ENCODE data around the gene NAA25. TPM values are rescaled to one million over a fixed set of nuclear protein-coding genes. Genes with fewer than 3 reads are reported as not detected.
"Not testable (repeated sequence)": the region's sequence is repeated elsewhere in the genome, so short reads cannot be mapped to it uniquely, and the experiment has no call there.

NAA25 gene
- total RNA-seq, 1 donor from 2014 or later, result 37.6 TPM

- peak; percentile 54 for DNase-seq
Measured at GRCh38 chr12:112116232-112117060, 7.9 kb upstream of the NAA25 start.

GRCh38 chr12:112115259-112116045, 6.9 kb upstream of the NAA25 start:
- DNase-seq, result no peak

- DNase-seq, result no peak
Measured at GRCh38 chr12:112112409-112113133, 4.0 kb upstream of the NAA25 start.

DNA sequence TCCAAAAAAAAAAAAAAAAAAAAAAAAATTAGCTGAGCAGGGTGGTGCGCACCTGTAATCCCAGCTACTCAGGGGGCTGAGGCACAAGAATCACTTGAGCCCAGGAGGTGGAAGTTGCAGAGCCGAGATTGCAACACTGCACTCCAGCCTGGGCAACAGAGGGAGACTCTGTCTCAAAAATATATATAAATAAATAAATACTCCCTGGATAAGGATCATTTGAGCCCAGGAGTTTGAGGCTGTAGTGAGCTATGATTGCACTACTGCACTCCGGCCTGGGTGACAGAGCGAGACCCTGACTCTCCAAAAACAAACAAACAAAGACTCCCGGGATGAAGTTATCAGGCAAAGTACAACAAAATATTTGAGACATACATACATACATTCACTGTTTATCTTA, 3.3 kb upstream of the NAA25 start:
- no peak for DNase-seq

DNA sequence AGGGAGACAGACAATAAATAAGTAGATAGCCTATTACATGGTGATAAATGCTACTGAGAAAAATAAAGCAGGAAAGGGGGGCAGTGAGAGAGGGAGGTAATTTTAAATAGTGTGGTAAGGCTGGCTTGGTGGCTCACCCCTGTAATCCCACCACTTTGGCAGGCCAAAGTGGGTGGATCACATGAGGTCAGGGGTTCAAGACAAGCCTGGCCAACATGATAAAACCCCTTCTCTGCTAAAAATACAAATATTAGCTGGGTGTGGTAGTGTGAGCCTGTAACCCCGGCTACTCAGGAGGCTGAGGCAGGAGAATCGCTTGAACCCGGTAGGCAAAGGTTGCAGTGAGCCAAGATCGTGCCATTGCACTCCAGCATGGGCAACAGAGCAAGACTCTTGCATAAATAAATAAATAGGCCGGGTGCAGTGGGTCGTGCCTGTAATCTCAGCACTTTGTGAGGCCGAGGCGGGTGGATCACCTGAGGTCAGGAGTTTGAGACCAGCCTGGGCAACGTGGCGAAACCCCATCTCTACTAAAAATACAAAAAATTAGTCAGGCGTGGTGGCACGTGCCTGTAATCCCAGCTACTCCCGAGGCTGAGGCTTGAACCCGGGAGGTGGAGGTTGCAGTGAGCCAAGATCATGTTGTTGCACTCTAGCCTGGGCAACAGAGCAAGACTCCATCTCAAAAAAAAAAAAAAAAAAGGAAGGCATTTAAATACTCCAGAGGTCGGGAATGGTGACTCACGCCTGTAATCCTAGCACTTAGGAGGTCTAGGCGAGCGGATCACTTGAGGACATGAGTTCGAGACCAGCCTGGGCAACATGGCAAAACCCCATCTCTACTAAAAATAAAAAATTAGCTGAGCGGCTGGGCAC, 2.4 kb upstream of the NAA25 start:
- DNase-seq, result not testable (repeated sequence)

- DNase-seq, result no peak
Measured at GRCh38 chr12:112107306-112108201, 1.0 kb downstream of the NAA25 start.

- DNase-seq, result no peak
Measured at GRCh38 chr12:112105891-112106290, 2.7 kb downstream of the NAA25 start.

- DNase-seq, result no peak
Measured at GRCh38 chr12:112103758-112104503, 4.7 kb downstream of the NAA25 start.

- not testable (repeated sequence) for DNase-seq
Measured at GRCh38 chr12:112102746-112103145, 5.8 kb downstream of the NAA25 start.

- no peak for DNase-seq
Measured at GRCh38 chr12:112102127-112102526, 6.5 kb downstream of the NAA25 start.

DNA sequence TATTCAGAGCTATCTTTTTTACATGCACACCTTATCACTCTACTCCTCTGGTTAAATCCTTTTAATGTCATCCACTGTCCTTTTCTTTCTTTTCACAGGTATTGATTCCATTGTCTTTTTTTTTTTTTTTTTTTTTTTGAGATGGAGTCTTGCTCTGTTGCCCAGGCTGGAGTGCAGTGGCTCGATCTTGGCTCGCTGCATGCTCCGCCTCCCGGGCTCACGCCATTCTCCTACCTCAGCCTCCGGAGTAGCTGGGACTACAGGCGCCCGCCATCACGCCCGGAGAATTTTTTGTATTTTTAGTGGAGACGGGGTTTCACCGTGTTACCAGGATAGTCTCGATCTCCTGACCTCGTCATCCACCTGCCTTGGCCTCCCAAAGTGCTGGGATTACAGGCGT, 8.1 kb downstream of the NAA25 start:
- DNase-seq, result not testable (repeated sequence)

GRCh38 chr12:112097641-112098040, 10.9 kb downstream of the NAA25 start:
- no peak for DNase-seq

- no peak for DNase-seq
Measured at GRCh38 chr12:112096667-112097066, 11.9 kb downstream of the NAA25 start.

GRCh38 chr12:112096070-112096469, 12.5 kb downstream of the NAA25 start:
- DNase-seq, result no peak

DNA sequence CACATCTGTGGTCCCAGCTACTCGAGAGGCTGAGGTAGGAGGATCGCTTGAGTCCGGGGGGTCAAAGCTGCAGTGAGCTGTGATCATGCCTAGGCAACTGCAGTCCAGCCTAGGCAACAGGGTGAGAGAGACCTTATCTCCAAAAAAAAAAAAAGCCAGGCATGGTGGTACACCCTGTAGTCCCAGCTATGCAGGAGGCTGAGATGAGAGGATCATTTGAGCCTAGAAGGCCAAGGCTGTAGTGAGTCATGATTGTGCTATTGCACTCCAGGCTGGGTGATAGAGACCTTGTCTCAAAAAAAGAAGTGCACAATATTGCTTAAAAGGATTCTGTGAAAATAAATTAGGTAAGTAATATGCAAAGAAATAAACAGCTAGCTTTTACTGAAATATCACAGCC, 17.0 kb downstream of the NAA25 start:
- DNase-seq, result no peak

DNA sequence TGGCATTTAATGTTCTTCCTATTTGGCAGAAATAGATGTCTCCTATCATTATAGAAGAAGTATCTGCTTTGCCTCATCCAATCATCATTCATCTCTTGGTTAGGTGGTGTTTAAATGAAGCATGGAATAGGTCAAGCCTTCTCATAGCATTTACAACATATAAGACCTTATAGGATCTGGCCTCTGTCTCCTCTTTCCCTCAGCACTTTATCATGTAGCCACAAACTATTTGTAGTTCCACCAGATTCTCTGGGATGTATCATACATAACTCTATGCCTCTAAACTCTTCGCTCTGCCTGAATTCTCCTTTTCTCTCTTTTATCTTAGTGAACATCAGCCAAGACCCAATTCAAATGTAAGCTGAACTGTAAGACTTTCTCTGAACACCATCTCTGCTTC, 20.7 kb downstream of the NAA25 start:
- no peak for DNase-seq

DNA sequence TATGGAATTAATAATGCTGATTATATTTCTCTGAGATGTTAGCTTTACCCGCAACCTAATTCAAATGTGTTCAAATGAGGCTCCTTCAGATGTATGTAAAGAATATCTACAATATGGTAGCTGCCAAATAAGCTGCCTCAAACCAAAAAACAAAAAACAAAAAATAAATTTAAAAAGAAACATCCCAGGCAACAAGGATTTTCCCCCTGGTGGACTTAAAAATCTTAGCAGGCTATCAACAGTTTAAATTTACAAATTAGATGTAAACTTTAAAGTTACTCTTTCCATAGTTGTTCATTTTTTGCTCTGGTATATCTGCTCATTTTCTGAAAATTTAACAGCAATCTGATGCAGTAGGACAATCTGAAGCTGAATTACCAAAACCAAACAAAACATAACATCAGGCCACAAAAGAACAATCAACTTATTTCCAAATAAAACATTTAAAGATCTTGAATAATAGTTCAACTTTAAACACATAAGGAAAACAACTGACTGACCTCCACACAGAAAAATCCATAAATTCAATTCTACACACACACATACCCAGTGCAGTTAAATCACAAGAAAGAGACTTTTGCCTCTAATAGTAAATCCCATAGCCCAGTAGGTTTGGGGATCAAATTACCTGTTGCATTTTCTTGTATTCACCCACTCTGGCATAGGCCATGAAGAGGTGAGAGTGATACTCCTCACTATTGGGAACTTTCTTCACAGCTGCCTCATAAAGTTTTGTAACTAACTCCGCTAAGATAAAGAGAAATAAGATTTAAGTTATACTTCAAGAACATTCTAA, 21.3 kb downstream of the NAA25 start:
- no peak for DNase-seq

DNA sequence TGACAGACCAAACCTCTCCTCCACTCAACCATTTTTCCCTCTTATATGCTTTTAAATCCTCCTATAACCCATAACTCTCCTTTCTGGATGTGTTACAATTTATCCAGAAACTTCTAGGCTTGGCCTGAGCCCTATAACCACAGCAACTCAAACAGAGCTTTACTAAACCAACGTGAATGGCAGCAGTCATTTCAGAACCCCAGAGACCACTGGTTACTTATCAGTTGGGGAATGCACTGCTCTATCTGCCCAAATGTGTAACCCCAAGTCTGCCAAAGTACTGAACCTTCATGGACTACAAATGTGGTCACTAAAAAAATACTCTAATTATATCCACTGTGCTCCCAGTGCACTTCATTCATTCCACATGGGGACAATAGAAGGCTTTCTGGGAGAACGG, 42.0 kb downstream of the NAA25 start:
- no peak for DNase-seq

GRCh38 chr12:112063273-112063672, 45.3 kb downstream of the NAA25 start:
- no peak for DNase-seq

Measured in occipital lobe (tissue), 2 donors.